ENCODE measurements around the gene ROCK2.

ROCK2 gene

GRCh38 chr2:11367170-11367730 lies 22.8 kb upstream of the ROCK2 start:
- DNase-seq (ENCODE audit: low spot score) = no peak

GRCh38 chr2:11366326-11366741 lies 21.9 kb upstream of the ROCK2 start:
- no peak for DNase-seq (ENCODE audit: low spot score)

- DNase-seq (ENCODE audit: low spot score) = no peak
Measured at GRCh38 chr2:11365096-11365879, 20.9 kb upstream of the ROCK2 start.

- DNase-seq (ENCODE audit: low spot score) = no peak
Measured at GRCh38 chr2:11364565-11364887, 20.1 kb upstream of the ROCK2 start.

- no peak for DNase-seq (ENCODE audit: low spot score)
Measured at GRCh38 chr2:11363868-11364564, 19.6 kb upstream of the ROCK2 start.

GRCh38 chr2:11359865-11360264 lies 15.4 kb upstream of the ROCK2 start:
- DNase-seq (ENCODE audit: low spot score) = no peak

GRCh38 chr2:11357428-11357972 lies 13.1 kb upstream of the ROCK2 start:
- DNase-seq (ENCODE audit: low spot score) = no peak

GRCh38 chr2:11356764-11357163 lies 12.3 kb upstream of the ROCK2 start:
- DNase-seq (ENCODE audit: low spot score) = no peak

- no peak for DNase-seq (ENCODE audit: low spot score)
Measured at GRCh38 chr2:11355194-11356053, 11.0 kb upstream of the ROCK2 start.

GRCh38 chr2:11354363-11355154 lies 10.1 kb upstream of the ROCK2 start:
- DNase-seq (ENCODE audit: low spot score) = no peak

- DNase-seq (ENCODE audit: low spot score) = no peak
Measured at GRCh38 chr2:11352781-11353537, 8.5 kb upstream of the ROCK2 start.

- DNase-seq (ENCODE audit: low spot score) = no peak
Measured at GRCh38 chr2:11348209-11348749, 3.8 kb upstream of the ROCK2 start.

- DNase-seq (ENCODE audit: low spot score) = no peak
Measured at GRCh38 chr2:11347403-11347959, 3.0 kb upstream of the ROCK2 start.

GRCh38 chr2:11346023-11346482 lies 1.6 kb upstream of the ROCK2 start:
- no peak for DNase-seq (ENCODE audit: low spot score)

- no peak for DNase-seq (ENCODE audit: low spot score)
Measured at GRCh38 chr2:11344956-11345677, 681 bp upstream of the ROCK2 start.

GRCh38 chr2:11343650-11344341 lies 640 bp downstream of the ROCK2 start:
- DNase-seq (ENCODE audit: low spot score) = peak; percentile 60

- DNase-seq (ENCODE audit: low spot score) = no peak
Measured at GRCh38 chr2:11343368-11343649, 1.1 kb downstream of the ROCK2 start.

GRCh38 chr2:11342551-11343367 lies 1.7 kb downstream of the ROCK2 start:
- no peak for DNase-seq (ENCODE audit: low spot score)
